HEK293 (cell line): Measurements from ENCODE around the gene NHSL2.

Experiments used
- MZF1 ChIP-seq: fragments of 450-650 bp; formaldehyde crosslinking; IDR thresholded peaks from 2 replicates; pipeline ENCODE4 v1.5.1; 2017; ENCODE audit warnings: missing biosample characterization, missing genetic modification characterization, borderline replicate concordance
- YY1 ChIP-seq: fragments of 450-650 bp; formaldehyde crosslinking; IDR thresholded peaks from 2 replicates; pipeline ENCODE4 v1.5.1; 2018; ENCODE audit warnings: missing biosample characterization, missing genetic modification characterization
- ZNF121 ChIP-seq: fragments of 450-650 bp; formaldehyde crosslinking; IDR thresholded peaks from 2 replicates; pipeline ENCODE4 v1.5.1; 2016; ENCODE audit warnings: missing biosample characterization, missing genetic modification characterization
- ZNF133 ChIP-seq: fragments of 450-650 bp; formaldehyde crosslinking; IDR thresholded peaks from 2 replicates; pipeline ENCODE4 v1.5.1; 2016; ENCODE audit warnings: missing biosample characterization, missing genetic modification characterization
- ZNF24 ChIP-seq: fragments of 450-650 bp; formaldehyde crosslinking; IDR thresholded peaks from 2 replicates; pipeline ENCODE4 v1.5.1; 2016; ENCODE audit warnings: missing biosample characterization, missing genetic modification characterization
- ZNF335 ChIP-seq: fragments of 450-650 bp; formaldehyde crosslinking; conservative IDR thresholded peaks from 2 replicates; pipeline ENCODE4 v1.5.1; 2016; ENCODE audit warnings: missing biosample characterization, missing genetic modification characterization
- ZNF530 ChIP-seq: fragments of 450-650 bp; formaldehyde crosslinking; IDR thresholded peaks from 2 replicates; pipeline ENCODE4 v1.5.1; 2016; ENCODE audit warnings: low read depth, missing biosample characterization, missing genetic modification characterization
- TF ChIP-seq, protein P1 (sequence below): fragments of 450-650 bp; formaldehyde crosslinking; IDR thresholded peaks from 2 replicates; pipeline ENCODE4 v1.5.1; 2016; ENCODE audit warnings: missing biosample characterization, missing genetic modification characterization, borderline replicate concordance
- TF ChIP-seq, protein P2 (sequence below): fragments of 450-650 bp; formaldehyde crosslinking; IDR thresholded peaks from 2 replicates; pipeline ENCODE4 v1.5.1; 2016; ENCODE audit warnings: missing biosample characterization, missing genetic modification characterization

DNA sequence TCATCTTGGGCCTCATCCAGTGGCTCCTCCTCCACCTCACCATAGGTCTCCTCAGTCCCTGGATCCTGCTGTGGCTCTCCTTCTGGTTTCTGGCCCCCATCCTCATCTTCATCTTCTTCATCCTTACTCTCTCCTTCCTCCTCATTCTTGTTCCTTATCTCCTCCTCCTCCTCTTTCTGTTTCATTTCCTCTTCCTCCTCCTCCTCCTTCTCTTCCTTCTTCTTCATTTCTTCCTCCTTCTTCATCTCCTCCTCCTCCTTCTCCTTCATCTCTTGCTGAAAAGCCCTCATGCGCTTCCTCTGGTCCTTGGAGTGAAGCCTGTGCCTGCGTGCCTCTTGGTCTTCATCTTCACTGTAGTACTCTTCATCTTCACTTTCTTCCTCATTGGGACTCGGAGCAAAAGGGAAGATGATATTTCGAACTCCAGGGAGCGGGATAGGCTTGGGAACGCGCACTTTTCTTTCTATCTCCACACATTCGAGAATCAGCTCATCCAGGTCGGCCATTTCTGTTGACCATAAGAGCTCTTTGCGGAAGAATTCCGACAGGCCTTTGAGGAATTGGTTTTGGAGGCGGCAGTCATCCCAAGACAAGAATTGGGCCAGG is 219.6 kb downstream of the NHSL2 start:
- TF ChIP-seq ZNF133 (no peak), MZF1 (no peak), YY1 (no peak), ZNF335 (no peak), ZNF530 (tag by site-specific recombination) (no peak), ZNF121 (no peak), ZNF24 (tag by site-specific recombination) (no peak)
- TF ChIP-seq, protein P1, sequence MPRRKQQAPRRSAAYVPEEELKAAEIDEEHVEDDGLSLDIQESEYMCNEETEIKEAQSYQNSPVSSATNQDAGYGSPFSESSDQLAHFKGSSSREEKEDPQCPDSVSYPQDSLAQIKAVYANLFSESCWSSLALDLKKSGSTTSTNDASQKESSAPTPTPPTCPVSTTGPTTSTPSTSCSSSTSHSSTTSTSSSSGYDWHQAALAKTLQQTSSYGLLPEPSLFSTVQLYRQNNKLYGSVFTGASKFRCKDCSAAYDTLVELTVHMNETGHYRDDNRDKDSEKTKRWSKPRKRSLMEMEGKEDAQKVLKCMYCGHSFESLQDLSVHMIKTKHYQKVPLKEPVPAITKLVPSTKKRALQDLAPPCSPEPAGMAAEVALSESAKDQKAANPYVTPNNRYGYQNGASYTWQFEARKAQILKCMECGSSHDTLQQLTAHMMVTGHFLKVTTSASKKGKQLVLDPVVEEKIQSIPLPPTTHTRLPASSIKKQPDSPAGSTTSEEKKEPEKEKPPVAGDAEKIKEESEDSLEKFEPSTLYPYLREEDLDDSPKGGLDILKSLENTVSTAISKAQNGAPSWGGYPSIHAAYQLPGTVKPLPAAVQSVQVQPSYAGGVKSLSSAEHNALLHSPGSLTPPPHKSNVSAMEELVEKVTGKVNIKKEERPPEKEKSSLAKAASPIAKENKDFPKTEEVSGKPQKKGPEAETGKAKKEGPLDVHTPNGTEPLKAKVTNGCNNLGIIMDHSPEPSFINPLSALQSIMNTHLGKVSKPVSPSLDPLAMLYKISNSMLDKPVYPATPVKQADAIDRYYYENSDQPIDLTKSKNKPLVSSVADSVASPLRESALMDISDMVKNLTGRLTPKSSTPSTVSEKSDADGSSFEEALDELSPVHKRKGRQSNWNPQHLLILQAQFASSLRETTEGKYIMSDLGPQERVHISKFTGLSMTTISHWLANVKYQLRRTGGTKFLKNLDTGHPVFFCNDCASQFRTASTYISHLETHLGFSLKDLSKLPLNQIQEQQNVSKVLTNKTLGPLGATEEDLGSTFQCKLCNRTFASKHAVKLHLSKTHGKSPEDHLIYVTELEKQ (tag by site-specific recombination): no peak
- TF ChIP-seq, protein P2, sequence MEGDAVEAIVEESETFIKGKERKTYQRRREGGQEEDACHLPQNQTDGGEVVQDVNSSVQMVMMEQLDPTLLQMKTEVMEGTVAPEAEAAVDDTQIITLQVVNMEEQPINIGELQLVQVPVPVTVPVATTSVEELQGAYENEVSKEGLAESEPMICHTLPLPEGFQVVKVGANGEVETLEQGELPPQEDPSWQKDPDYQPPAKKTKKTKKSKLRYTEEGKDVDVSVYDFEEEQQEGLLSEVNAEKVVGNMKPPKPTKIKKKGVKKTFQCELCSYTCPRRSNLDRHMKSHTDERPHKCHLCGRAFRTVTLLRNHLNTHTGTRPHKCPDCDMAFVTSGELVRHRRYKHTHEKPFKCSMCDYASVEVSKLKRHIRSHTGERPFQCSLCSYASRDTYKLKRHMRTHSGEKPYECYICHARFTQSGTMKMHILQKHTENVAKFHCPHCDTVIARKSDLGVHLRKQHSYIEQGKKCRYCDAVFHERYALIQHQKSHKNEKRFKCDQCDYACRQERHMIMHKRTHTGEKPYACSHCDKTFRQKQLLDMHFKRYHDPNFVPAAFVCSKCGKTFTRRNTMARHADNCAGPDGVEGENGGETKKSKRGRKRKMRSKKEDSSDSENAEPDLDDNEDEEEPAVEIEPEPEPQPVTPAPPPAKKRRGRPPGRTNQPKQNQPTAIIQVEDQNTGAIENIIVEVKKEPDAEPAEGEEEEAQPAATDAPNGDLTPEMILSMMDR (tag by site-specific recombination): no peak
